ENCODE data around the gene CMC2.

Gene CMC2

GRCh38 chr16:80932708-80933095 is 74.0 kb downstream of the CMC2 start:
- peak; percentile 38 for DNase-seq (ENCODE audit: low read depth)
- H3K4me3 ChIP-seq (ENCODE audit: low read depth, low read length), result peak overlapping the region; percentile 41
- TF ChIP-seq CTCF (IDR thresholded peaks at IDR 0.05; ENCODE audit: low read depth, low read length, missing control alignments), result no peak
- in situ Hi-C loops (cut with HindIII; ENCODE audit: low sequenced_read_pairs), result loop anchor here (5.0 kb wide), 1 partner anchor 100 kb away; no protein-coding TSS in a partner anchor

GRCh38 chr16:80931801-80932707 is 74.6 kb downstream of the CMC2 start:
- peak; percentile 17 for TF ChIP-seq CTCF (IDR thresholded peaks at IDR 0.05; ENCODE audit: low read depth, low read length, missing control alignments)
- peak; percentile 19 for DNase-seq (ENCODE audit: low read depth)
- H3K4me3 ChIP-seq (ENCODE audit: low read depth, low read length), result peak overlapping the region; percentile 41
- in situ Hi-C loops (cut with HindIII; ENCODE audit: low sequenced_read_pairs), result loop anchor here (5.0 kb wide), 1 partner anchor 100 kb away; no protein-coding TSS in a partner anchor

GRCh38 chr16:80924372-80924978 is 82.2 kb downstream of the CMC2 start:
- DNase-seq (ENCODE audit: low read depth), result peak; percentile 22

GRCh38 chr16:80923356-80923755 is 83.3 kb downstream of the CMC2 start:
- in situ Hi-C loops (cut with HindIII; ENCODE audit: low sequenced_read_pairs), result no loop called here
- no peak for TF ChIP-seq CTCF (IDR thresholded peaks at IDR 0.05; ENCODE audit: low read depth, low read length, missing control alignments)
- DNase-seq (ENCODE audit: low read depth), result no peak

More at GRCh38 chr16:80924372-80924978, 82.2 kb downstream of the CMC2 start:
- in situ Hi-C loops (cut with HindIII; ENCODE audit: low sequenced_read_pairs), result no loop called here
- no peak overlapping the region for H3K4me3 ChIP-seq (ENCODE audit: low read depth, low read length)
- TF ChIP-seq CTCF (IDR thresholded peaks at IDR 0.05; ENCODE audit: low read depth, low read length, missing control alignments), result peak; percentile 75

More at GRCh38 chr16:80923356-80923755, 83.3 kb downstream of the CMC2 start:
- H3K4me3 ChIP-seq (ENCODE audit: low read depth, low read length), result no peak overlapping the region
